ENCODE data around the gene UBASH3A. TPM values are rescaled to one million over a fixed set of nuclear protein-coding genes. Genes with fewer than 3 reads are reported as not detected.

Gene UBASH3A
- total RNA-seq, 2 experiments from 2014 or later, result 59.7 to 60.8 TPM

- H3K27ac ChIP-seq (ENCODE audit: low read depth in 1 of 2, low read length in 2 of 2), result no peak overlapping the region
- no peak overlapping the region for H3K4me3 ChIP-seq (ENCODE audit: low read length)
- intact Hi-C loops (cut with DNase I, micrococcal nuclease), result loop anchor here in 1 of 2 experiments (10.0 kb wide), 1 partner anchor 47 kb away; no protein-coding TSS in a partner anchor
- ChIA-PET POLR2A (no interaction called here), CTCF (no interaction called here)
- Mint-ChIP-seq H3K4me3 (no peak overlapping the region), H3K9me3 (peaks cover 5% of the 10 kb centered on the region), H3K27me3 (no peaks in the 10 kb centered on the region), H3K27ac (no peak overlapping the region), H3K4me1 (ENCODE audit: low read depth) (peaks cover 5% of the 10 kb centered on the region), H3K36me3 (ENCODE audit: low read depth) (no peaks in the 10 kb centered on the region)
- no peak for ATAC-seq (ENCODE audit: poor library complexity)
- H3K4me1 ChIP-seq (ENCODE audit: insufficient read depth, low read length), result peaks cover 6% of the 10 kb centered on the region
- H3K36me3 ChIP-seq (ENCODE audit: insufficient read depth, low read length), result no peaks in the 10 kb centered on the region
- TF ChIP-seq CTCF (IDR thresholded peaks at IDR 0.05), result no peak
- peaks cover 10 to 17% of the 10 kb centered on the region in 2 experiments for H3K9me3 ChIP-seq (ENCODE audit: control insufficient read depth in 1 of 2, insufficient read depth in 1 of 2, low read length in 2 of 2)
- no peaks in the 10 kb centered on the region for H3K27me3 ChIP-seq (ENCODE audit: control insufficient read depth in 1 of 2, insufficient read depth in 2 of 2, low read length in 2 of 2)
- no peak for DNase-seq
These were observed 26.3 kb upstream of the UBASH3A start for GRCh38 chr21:42377211-42377950.

DNA sequence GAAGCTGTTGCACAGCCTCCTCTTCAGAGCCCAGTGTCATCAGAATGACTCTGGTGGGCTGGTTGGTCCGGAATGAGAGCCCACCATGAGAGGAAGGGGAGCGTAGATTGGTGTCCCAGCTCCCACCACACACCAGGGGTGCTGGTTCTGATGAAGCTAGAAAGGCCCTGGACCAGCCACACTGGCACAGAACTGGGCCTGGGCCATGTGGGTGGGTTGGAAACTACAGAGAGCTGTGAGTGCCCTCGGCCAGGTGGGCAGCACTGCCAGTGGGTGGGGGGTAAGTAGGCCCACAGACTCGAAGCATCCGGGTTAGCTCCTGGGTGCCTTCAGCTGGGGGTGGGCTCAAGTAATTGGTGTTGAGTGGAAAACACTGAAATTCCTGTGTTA, 25.8 kb upstream of the UBASH3A start:
- ATAC-seq (ENCODE audit: poor library complexity) (no peak), DNase-seq (no peak)
- intact Hi-C loops (cut with DNase I, micrococcal nuclease), result loop anchor here in 1 of 2 experiments (10.0 kb wide), 1 partner anchor 47 kb away; no protein-coding TSS in a partner anchor
- Mint-ChIP-seq H3K27me3 (no peaks in the 10 kb centered on the region), H3K36me3 (ENCODE audit: low read depth) (no peaks in the 10 kb centered on the region), H3K4me1 (ENCODE audit: low read depth) (peaks cover 5% of the 10 kb centered on the region), H3K9me3 (peaks cover 5% of the 10 kb centered on the region), H3K4me3 (no peak overlapping the region), H3K27ac (no peak overlapping the region)
- CTCF ChIA-PET, result no interaction called here
- H3K27me3 ChIP-seq (ENCODE audit: control insufficient read depth in 1 of 2, insufficient read depth in 2 of 2, low read length in 2 of 2), result no peaks in the 10 kb centered on the region
- H3K4me1 ChIP-seq (ENCODE audit: insufficient read depth, low read length), result peaks cover 6% of the 10 kb centered on the region
- no peaks in the 10 kb centered on the region for H3K36me3 ChIP-seq (ENCODE audit: insufficient read depth, low read length)
- POLR2A ChIA-PET, result no interaction called here
- no peak overlapping the region for H3K4me3 ChIP-seq (ENCODE audit: low read length)
- TF ChIP-seq CTCF (IDR thresholded peaks at IDR 0.05), result no peak
- no peak overlapping the region for H3K27ac ChIP-seq (ENCODE audit: low read depth in 1 of 2, low read length in 2 of 2)
- H3K9me3 ChIP-seq (ENCODE audit: control insufficient read depth in 1 of 2, insufficient read depth in 1 of 2, low read length in 2 of 2), result peaks cover 11 to 22% of the 10 kb centered on the region in 2 experiments

DNA sequence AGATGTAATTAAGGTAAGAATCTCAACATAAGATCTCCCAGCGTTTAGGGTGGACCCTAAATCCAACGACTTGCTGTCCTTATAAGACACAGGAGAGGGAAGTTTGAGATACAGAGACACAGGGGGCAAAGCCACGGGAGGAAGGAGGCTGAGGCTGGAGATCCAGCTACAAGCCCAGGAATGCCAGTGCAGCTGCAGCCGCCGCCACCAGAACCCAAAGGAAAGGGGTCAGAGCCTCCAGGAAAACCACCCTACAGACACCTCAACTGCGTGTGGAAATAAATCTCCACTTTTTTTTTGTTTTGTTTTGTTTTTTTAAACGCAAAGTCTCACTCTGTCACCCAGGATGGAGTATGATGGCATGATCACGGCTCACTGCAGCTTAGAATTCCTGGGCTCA, 25.3 kb upstream of the UBASH3A start:
- Histone ChIP-seq H3K36me3 (ENCODE audit: insufficient read depth, low read length) (no peaks in the 10 kb centered on the region), H3K27me3 (ENCODE audit: control insufficient read depth in 1 of 2, insufficient read depth in 2 of 2, low read length in 2 of 2) (no peaks in the 10 kb centered on the region), H3K4me1 (ENCODE audit: insufficient read depth, low read length) (peaks cover 6% of the 10 kb centered on the region), H3K27ac (ENCODE audit: low read depth in 1 of 2, low read length in 2 of 2) (no peak overlapping the region), H3K4me3 (ENCODE audit: low read length) (no peak overlapping the region), H3K9me3 (ENCODE audit: control insufficient read depth in 1 of 2, insufficient read depth in 1 of 2, low read length in 2 of 2) (peaks cover 11 to 27% of the 10 kb centered on the region in 2 experiments)
- no peak overlapping the region for H3K4me3 Mint-ChIP-seq
- peaks cover 5% of the 10 kb centered on the region for H3K9me3 Mint-ChIP-seq
- CTCF ChIA-PET, result no interaction called here
- H3K36me3 Mint-ChIP-seq (ENCODE audit: low read depth), result no peaks in the 10 kb centered on the region
- no peak for TF ChIP-seq CTCF (IDR thresholded peaks at IDR 0.05)
- H3K4me1 Mint-ChIP-seq (ENCODE audit: low read depth), result peaks cover 2% of the 10 kb centered on the region
- intact Hi-C loops (cut with DNase I, micrococcal nuclease), result loop anchor here in 1 of 2 experiments (10.0 kb wide), 1 partner anchor 46 kb away; no protein-coding TSS in a partner anchor
- POLR2A ChIA-PET, result interaction anchor here (1.1 kb wide), 1 partner anchor 26 kb away, joined by 3 read pairs; the partner anchor contains the start of gene UBASH3A
- DNase-seq (no peak), ATAC-seq (ENCODE audit: poor library complexity) (no peak)
- H3K27ac Mint-ChIP-seq, result no peak overlapping the region
- no peaks in the 10 kb centered on the region for H3K27me3 Mint-ChIP-seq

Data from CD4-positive, alpha-beta T cell (primary cell).